Measurements from ENCODE around the gene LAGE3.
A peak's percentile ranks its signal among the peaks of the same experiment; 100 is the strongest.

Gene LAGE3, protein sequence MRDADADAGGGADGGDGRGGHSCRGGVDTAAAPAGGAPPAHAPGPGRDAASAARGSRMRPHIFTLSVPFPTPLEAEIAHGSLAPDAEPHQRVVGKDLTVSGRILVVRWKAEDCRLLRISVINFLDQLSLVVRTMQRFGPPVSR

DNA sequence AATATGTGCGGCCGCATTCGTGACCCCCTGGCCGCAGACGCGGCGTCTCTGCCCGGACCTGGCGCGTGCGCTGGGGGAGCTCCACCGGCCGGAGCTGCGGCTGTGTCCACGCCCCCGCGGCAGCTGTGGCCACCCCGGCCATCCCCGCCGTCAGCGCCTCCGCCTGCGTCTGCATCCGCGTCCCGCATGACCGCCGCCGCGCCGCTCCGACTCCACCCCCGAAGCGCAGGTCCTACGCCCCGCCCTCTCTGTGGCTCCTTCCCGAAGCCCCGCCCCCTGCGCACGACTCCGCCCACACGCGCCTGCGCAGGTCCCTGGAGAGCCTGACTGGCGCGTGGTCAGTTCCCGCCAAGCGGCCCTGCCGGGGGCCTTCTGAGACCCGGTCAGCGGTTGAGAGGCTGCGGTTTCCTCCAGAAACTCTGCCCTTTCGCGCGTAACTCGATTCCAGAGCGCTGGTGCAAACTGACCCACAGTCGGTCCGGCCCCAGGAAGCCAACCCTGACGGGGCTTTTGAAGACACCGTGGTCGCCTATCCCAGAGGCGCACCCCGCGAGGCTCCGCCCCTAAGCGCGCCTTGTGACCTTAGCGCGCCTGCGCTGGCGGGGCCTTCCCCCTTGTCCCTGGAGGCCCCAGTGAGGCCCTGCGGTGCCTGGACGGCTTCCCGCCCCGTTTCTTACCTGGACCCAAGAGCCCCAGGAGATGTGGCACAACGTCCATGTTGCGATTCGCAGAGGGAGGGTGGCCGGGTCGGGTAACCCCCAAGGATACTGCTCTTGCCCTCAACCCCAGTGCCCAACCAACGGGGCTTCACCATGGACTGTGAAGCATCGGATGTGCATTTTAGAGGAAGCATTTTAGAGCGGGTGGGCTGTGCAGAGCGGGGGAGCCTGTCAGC, at the start of gene LAGE3:
LAGE3 (minus strand) TSS at position 554 of the 895 bp plus-strand sequence; CDS start at position 188, 366 bp downstream.
- peak; percentile 91 for DNase-seq

DNA sequence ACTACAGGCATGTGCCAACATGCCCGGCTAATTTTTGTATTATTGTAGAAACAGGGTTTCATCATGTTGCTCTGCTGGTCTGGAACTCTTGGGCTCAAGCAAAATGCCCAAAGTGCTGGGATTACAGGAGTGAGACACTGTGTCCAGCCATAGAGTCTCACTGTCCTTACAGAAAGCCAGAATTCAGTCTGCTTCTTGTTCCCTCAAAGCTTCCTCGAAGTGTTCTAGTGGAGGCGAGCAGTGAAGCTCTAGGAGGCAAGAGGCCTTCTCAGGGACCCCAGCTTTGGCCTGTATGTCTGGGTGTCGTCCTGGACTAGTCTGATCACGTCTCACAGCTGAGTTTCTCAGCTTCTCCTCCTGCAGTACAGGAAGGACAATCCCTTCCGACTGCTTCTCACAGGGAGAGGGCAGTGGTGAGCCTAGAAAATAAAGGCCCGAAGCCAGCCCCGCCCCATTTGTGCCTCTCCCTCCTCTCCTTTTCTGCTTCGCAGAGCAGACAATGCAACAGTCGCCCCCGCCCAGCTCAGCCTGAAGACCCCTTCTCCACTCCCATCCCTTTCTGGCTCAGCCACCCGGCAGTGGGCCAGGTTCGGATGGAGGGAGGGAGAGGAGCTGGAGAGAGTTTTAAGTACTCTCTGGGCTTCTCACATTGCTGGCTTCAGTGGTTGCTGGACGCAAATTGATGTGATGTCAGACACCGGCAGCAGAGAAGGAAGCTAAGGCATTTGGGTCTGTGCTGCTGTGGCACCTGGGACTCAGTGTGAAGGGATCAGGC, 48.0 kb upstream of the LAGE3 start:
- DNase-seq = peak; percentile 67

DNA sequence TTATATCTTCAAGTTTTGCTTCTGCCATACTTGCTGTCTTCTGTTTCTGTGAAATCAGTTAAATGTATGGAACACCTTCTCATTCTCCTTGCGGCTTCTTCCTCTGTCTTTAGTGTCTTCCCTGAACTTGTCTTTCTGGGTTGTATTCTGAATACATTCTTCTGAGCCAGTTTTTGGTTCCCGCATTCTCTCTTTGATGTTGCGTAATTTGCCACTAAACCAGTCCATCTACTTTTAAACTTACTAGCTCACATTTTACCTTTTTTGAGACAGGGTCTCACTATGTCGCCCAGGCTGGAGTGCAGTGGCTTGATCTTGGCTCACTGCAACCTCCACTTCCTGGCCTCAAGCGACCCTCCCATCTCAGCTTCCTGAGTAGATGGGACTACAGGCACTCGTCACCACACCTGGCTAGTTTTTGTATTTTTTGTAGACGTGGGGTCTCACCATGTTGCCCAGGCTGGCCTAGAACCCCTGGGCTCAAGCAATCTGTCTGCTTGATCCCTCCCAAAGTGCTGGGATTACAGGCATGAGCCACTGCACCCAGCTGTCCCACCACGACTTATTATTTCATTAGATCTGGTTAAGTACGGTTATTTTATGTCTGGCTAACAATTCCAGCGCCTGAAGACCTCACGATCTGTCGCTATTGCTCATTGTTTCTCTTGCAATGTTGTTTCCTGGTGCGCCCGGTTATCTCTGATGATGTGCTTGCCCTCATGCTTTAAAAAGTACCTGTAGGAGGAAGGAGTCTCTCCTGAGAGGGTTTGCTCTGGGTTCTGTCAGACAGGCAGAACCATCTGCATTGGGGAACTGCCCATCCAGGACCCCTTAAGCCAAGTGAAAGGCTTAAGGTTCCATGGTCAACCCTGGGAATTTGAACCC, 46.8 kb upstream of the LAGE3 start:
- no peak for DNase-seq

DNA sequence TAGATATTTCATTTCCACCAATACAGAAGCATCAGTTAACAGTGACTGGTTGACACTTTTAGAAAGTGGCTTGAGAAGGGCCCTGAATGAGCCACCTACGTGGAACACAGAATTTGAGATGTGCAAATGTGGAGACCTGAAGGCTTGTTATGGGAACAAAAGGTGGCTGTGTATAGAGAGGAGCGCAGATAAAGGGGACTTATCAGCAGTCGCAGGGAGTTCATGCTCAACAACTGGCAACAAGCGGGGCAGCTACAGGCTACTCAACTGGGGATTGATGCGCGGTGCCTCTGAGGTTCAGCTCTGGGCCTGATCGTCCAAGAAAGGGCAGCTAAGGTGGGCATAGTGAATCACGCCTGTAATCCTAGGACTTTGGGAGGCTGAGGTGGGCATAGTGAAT, 40.3 kb upstream of the LAGE3 start:
- no peak for DNase-seq

DNA sequence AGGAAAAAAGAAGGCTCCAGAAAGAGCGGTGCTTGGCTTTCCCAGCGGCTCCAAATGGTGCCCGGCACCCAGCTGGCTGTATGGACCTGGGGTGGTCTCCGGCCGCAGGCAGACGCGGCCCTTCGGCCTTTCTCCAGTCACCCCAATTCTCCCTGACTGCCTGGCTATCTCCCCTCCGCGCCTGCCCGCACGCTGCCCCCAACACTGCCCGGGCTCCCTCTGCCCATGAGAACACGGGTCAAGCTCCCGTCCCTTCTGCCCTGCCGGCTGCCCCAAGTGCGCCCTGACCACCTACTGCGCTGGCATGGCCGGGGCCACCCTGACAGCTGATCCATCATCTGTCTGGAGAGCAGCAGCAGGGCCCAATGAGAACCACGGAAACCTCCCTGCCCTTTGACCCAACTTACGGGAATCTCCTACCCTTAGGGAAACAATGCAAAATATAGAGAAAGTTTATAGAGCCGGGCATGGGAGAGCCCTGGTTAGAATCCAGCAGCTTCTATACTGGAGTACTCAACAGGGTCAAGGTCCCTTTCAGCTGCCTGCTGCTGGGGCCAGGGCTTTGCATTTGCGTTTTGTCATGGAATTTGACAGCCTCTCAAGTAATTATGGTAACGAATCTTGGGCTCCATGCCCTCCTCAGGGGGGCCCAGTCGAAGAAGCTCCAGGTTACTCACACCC, 38.2 kb upstream of the LAGE3 start:
- no peak for DNase-seq

DNA sequence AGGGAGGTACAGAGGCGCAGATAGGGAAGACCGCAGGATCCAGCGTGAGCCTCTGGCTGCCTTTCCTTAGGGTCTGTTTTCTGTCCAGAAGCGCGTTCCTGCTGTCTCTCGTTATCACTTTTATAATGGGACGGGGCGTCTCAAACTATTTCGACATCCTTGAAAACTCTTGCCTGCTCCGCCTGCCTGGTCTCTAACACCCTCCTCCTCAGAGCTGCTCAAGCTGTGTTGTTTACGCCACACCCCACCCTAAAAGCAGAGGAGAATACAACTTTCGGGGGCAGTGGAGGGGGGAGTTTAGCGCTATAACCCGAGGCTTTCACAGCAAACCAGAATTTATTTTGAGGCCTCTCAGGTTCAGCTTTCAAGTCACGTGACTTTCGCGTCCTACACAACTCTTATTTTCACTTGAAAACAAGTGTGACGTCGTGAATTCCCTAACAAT, 37.6 kb upstream of the LAGE3 start:
- DNase-seq = no peak

DNA sequence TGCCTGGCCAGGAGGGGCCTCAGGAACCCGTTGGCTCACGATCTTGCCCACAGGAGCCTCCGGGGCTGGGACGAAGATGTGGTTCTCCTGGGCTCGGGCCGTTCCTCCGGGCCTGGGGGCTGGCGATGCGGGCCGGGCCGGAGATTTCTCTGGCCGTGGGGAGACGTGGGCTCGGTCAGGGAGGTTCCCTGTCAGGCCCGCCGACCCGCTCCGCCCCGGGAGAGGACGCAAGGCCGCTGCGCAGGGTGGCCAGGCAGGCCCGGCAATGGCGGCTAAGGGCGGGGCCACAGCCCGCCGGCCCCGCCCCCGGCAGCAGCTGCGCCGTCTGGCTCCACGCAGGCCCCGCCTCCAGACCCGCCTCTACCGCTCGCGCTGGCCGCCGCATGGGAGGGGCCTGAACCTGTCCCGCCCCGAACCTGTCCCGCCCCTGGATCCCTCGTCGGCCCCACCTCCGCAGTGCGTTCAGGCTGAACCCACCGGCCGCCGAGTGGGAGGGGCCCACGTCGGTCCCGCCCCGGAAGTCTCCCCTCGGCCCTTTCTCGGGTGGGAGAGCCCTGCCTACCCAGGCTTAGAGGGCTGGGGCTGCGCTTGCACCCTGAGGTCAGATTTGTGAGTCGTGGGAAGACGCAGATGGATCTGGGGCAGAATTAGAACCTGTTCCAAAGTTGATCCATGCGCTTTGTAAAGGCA, 37.0 kb upstream of the LAGE3 start, which contains the start of gene FAM3A:
FAM3A (minus strand) TSS at position 267 of the 690 bp plus-strand sequence. CDS start 460 bp downstream, outside the sequence.
- peak; percentile 93 for DNase-seq

DNA sequence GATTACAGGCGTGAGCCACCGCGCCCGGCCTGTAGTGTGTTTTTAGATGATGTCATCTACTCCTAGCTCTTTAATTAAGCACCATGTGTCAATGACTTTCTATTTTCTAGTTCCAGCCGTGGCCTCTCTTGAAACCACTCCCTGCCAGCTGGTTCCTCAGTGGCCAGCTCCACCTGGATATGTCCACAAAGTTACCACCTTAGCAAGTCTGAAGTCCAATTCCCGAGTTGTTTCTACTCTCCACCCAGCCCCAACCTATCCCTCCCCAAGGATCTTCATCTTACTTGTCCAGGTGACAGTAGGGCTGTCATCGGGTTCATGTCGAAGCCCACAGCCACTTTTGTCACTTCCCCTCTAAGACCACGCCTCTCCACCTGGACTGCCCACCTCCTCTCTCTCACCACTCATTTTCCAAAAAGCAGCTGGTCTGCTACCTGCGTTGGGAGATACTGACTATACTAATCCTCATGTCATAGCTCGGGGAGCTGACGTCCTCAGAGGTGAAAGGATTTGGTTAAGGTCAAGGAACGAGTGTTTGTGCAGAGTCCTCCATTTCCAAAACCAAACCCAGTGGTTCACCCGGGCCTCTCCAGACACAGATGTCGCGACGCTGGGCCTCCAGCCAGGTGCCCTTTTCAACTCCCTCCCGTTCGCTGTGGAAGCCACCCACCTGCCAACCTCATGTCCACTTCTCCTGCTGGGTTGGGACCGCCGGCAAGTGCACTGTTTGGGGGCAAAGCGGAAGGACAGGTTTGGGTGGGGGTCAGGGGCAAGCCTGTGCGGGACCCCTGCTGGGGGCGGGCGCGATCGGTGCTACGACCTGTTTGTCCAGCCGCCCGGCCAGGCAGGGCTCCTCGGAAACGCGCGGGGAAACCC, 36.2 kb upstream of the LAGE3 start:
- DNase-seq = no peak

DNA sequence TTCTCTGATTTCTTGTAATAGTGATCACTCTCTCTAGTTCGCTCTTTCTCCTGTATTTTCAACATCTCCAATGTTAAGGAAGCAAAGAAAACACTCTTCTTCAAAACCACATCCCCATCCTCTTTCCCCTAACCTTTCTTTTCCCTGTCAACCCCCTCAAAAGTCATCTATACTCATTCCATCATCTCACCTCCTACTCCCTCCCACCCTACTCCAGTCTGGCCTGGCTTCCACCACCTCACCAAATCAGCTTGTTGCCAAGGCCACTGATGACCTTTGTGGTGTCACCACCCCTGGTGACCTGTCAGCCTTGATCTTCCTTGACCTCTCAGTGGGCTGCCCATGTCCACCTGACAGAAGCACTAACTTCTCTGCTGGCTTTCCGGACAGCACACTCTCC, 34.6 kb upstream of the LAGE3 start:
- DNase-seq = no peak

DNA sequence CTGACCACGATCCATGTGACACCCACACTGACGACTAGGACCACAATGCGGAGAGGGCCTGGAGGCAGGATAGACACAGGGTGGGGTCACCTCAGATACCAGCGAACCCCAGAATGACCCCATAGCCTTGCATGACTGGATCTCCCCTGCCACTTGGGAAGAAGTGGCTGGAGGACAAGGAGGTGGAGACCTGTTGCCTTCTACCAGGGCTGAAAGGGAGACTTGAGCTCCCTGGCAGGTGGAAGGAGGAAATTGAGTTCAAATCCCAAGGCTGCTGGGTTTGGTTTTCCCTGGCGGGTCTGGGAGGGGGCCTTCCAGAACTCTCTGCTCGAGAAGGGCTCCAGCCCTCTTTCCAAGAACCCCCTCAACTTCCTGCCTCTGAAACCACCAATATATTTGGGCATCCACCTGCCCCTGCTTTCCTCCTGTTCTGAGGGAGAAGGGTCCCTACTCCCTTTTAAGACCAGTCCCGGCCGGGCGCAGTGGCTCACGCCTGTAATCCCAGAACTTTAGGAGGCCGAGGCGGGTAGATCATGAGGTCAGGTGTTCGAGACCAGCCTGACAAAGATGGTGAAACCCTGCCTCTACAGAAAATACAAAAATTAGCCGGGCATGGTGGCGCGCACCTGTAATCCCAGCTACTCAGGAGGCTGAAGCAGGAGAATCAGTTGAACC, 33.9 kb upstream of the LAGE3 start:
- DNase-seq = no peak

DNA sequence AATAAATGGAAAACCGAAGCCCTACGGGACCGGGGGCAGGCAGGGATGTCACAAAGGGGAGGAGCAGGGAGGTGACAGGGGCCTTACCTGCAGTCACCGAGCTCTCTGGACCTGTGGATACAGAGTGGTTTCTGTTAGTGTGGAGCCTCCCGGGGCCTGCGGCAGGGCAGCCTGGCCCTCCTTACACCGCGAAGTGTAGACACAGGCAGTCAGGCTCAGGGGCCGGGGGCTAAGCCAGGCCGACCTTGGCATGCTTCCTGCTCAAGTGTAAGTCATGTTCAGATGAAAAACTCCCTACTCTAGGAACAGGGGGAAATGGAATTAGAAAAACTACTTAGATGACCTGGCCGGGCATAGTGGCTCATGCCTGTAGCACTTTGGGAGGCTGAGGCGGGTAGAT, 32.7 kb upstream of the LAGE3 start:
- no peak for DNase-seq

DNA sequence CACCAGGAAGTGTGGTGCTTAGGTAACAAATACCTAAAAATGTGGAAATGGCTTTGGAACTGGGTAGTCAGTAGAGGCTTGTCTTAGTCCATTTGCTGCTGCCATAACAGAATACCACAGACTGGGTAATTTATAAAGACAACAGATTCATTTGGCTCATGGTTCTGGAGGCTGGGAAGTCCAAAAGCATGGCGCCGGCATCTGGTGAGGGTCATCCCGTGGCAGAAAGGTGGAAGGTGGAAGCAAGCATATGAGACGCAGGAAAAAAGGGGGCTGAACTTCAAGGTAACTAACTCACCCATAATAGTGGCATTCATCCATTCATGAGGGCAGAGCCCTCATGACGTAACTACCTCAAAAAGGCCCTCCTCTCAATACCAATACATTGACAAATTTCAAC, 30.4 kb upstream of the LAGE3 start:
- DNase-seq = no peak

DNA sequence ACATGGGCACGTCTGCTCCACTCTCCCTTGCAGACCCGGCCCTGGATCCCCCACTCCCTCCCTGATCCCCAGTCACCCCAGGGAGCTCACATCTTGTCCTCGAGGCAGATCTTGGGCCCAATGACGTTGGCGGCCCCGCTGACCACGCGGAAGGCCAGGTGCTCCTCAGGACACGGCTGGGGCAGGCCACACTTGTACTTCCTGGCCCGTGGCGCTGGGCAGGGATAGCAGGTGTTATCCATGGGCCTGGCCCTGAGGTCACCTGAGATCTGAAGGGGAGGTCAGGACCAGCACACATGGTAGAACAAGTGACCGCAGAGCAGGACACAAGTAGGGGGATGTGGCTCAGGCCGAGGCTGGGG, 29.3 kb upstream of the LAGE3 start:
- no peak for DNase-seq

DNA sequence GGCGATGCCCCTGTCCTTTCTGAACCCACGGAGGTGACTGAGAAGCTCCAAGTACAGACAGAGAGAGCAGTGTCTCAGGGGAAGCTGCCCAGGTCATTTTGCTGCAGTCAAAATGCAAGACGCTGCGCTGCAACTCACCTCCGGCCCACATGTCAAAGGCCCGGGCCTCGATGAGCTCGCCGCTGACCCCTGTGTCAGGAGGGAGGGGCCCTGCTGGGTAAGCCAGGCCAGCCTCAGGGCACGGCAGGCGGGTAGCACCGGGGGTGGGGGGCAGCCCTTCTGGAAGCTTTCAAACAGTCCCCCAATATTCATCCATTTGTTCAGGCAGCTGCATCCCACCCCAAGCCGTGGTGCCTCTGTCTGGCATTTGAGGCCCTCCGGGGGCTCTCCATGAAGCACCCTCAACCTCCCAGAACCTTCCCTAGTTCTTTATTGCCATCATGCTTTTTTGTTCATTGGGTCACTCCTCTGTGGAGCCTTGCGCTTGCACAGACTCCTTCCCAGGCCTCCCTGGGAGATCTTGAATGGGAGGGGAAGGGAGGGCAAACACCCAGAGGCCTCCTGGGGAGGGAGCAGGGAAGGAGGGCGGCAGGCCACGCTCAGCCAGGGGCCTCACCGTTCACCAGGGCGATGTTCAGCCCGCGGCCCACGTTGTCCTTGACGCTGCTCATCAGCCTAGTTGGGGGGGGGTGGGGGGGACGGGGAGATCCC, 28.7 kb upstream of the LAGE3 start:
- DNase-seq = no peak

DNA sequence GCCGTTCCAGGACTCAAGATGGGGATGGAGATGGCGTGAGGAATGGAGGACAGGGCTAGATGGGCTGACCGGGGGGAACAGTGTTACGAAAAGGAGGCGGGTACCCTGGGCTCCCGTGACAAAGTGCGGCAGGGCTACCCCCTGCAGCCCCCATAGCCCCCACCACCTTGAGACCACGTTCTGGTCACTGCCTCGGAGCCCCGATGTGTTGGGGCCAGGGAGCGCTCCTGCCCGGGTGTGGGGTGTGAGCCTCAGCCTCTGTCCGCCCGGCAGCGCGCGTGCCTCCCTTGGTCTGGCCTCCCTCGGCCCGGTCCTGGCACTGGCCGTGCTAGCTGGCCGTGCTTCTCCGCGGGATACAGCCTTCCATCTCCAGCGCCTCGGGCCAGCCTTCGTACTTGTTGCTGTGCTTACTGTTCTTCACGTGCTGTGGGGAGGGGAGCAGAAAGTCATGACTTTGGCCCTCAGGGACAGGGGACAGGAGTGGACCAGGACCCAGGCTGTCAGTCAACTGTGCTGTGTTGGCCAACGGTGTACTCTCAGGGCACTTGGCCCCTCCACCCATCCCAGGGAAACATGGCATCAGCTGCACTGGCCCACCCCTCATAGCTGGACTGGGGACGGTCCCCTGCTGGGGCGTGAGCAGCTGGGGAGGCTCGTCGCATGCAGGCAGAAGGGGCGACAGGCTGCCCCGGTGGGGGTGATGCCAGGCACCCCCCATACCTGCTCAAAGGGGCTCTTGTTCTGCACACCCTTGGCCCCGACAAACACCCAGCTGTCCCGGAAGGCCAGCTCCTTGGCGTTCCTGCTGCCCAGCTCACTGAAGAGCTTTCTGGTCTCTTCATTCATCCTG, 27.6 kb upstream of the LAGE3 start:
- no peak for DNase-seq

DNA sequence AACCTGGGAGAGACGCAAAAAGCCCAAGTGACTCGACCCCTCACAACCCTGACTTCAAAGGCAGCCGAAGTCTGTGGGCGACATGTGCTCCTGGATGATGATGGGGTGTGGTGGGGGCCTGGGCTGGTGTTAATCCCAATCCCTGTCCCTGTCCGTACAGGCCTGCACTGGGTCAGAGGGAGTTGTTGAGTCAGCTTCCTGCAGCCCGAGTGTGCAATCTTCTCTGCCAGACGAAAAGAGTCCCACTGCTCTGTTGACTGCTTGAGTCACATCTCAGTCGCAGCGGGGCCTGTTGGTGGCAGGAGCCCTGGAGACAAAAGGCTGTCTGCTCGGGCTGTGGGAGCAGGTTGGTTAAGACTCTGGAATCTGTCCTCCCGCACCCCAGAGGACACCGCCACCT, 26.7 kb upstream of the LAGE3 start:
- DNase-seq = no peak

DNA sequence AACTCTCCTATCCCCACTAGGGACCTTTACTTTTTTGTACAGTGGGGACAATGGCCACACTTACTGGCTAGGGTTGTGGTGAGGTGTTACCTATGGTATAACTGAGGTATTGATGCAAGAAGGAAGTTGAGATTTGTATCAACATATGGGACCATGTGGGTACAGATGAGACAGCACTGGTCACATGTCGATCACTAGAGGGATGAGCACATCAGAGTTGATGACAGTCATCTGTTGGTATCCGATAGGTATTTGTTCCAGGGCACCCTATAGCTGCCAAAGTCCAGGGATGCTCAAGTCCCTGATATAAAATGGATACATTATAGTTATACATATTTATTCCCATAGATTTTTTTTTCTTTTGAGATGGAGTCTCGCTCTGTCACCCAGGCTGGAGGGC, 23.9 kb upstream of the LAGE3 start:
- no peak for DNase-seq

DNA sequence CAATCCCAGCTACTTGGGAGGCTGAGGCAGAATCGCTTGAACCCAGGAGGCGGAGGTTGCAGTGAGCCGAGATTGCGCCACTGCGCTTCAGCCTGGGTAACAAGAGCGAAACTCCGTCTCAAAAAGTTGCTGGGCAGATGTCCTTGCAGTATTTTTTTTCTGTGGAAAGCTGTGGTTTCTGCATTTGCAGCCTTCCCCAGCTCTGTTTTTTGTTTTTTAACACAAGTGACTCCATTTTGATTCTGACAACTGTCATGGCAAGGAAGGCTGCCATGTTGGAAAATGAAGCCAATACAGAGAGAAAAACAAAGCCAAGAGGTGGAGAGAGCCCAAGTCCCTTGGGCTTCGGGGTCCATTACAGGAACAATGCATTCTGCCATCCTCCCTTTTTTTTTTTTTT, 23.0 kb upstream of the LAGE3 start:
- no peak for DNase-seq

All from CD4-positive, alpha-beta T cell treated with Interleukin-15 for 1 hour (primary cell).